ENCODE data around the gene CTNNBIP1.

GRCh38 chr1:9843576-9843945 is 66.5 kb downstream of the CTNNBIP1 start:
- TF ChIP-seq POLR2A (IDR thresholded peaks at IDR 0.05): no peak
- no peak for TF ChIP-seq CTCF (IDR thresholded peaks at IDR 0.05)
